Upper lobe of left lung (tissue), 6 donors: ENCODE results near the gene IGF2BP1. TPM values are rescaled to one million over a fixed set of nuclear protein-coding genes. Genes with fewer than 3 reads are reported as not detected.
"Not testable (repeated sequence)": the region's sequence is repeated elsewhere in the genome, so short reads cannot be mapped to it uniquely, and the experiment has no call there.

Source experiments
- ATAC-seq, 2 donors: fragments of 200-7000 bp; cut with Tn5 transposase; one replicate each; pipeline ENCODE4 v1.9.1; 2022; ENCODE audit warnings: mild to moderate bottlenecking in 2 of 2, moderate library complexity in 2 of 2; ENCODE audit not compliant: low FRiP score in 2 of 2
- DNase-seq, 2 donors: peaks; one replicate each; pipeline ENCODE4 v3.0.0-alpha.2; 2019 to 2020
- H3K27ac ChIP-seq, 4 donors: fragments of 200-600 bp; sonication (generic); one replicate each; pipeline ENCODE4 v1.5.1; 2016 to 2019
- H3K27me3 ChIP-seq, 4 donors: fragments of 200-600 bp; sonication (generic); one replicate each; pipeline ENCODE4 v1.5.1; 2017 to 2019
- H3K36me3 ChIP-seq, 4 donors: fragments of 200-600 bp; sonication (generic); one replicate each; pipeline ENCODE4 v1.5.1; 2016 to 2019
- H3K4me1 ChIP-seq, 4 donors: fragments of 200-600 bp; sonication (generic); one replicate each; pipeline ENCODE4 v1.5.1; 2018 to 2019
- H3K4me3 ChIP-seq, 4 donors: fragments of 200-600 bp; sonication (generic); one replicate each; pipeline ENCODE4 v1.5.1; 2017 to 2019; ENCODE audit warnings: mild to moderate bottlenecking in 2 of 4, moderate library complexity in 1 of 4
- H3K9me3 ChIP-seq, 4 donors: fragments of 200-600 bp; sonication (generic); one replicate each; pipeline ENCODE4 v1.5.1; 2018 to 2019
- EP300 ChIP-seq, 4 donors: sonication (generic); formaldehyde crosslinking; IDR thresholded peaks; one replicate each; pipeline ENCODE4 v1.5.1; 2017; ENCODE audit warnings: antibody characterized with exemption in 4 of 4, control low read depth in 2 of 4
- POLR2A ChIP-seq, 4 donors: fragments of 450-650 bp; IDR thresholded peaks; one replicate each; pipeline ENCODE4 v1.5.1; 2016 to 2017; ENCODE audit warnings: antibody characterized with exemption in 4 of 4, mild to moderate bottlenecking in 2 of 4
- POLR2AphosphoS5 ChIP-seq, 2 donors: sonication (generic); formaldehyde crosslinking; IDR thresholded peaks; one replicate each; pipeline ENCODE4 v1.5.1; 2017; ENCODE audit warnings: antibody characterized with exemption in 2 of 2
- WGBS, 2 donors: methylation state at CpG; one replicate each; pipeline ENCODE4 v1.1.5; 2017 to 2018; 5-methylcytosine and 5-hydroxymethylcytosine counted together
- total RNA-seq, 6 donors: library from RNA; depleted of rRNA in 4 of 6; stranded (reverse); fragments of >200 nt in 4 of 6; gene quantifications; one replicate each; pipeline versions ENCODE4 v1.1.0 to v1.2.1, GENCODE V29; 2016 to 2021
- TF ChIP-seq, protein P1 (sequence below), 6 experiments: fragments of 450-650 bp in 4 of 6; fragments of 200-600 bp in 2 of 6; sonication (generic) in 2 of 6; IDR thresholded peaks; one replicate each; pipeline ENCODE4 v1.5.1; 2016 to 2019; ENCODE audit warnings: antibody characterized with exemption in 6 of 6
- donor health status: DM: no; HTN: no; CAD: no; lungs with moderate emphysema.
- donor health status: DM: no; HTN: yes; CAD: no; lungs with severe emphysema.

Gene IGF2BP1
- total RNA-seq, 6 donors from 2014 or later, result 1.3 to 1.4 TPM; not detected in 4

DNA sequence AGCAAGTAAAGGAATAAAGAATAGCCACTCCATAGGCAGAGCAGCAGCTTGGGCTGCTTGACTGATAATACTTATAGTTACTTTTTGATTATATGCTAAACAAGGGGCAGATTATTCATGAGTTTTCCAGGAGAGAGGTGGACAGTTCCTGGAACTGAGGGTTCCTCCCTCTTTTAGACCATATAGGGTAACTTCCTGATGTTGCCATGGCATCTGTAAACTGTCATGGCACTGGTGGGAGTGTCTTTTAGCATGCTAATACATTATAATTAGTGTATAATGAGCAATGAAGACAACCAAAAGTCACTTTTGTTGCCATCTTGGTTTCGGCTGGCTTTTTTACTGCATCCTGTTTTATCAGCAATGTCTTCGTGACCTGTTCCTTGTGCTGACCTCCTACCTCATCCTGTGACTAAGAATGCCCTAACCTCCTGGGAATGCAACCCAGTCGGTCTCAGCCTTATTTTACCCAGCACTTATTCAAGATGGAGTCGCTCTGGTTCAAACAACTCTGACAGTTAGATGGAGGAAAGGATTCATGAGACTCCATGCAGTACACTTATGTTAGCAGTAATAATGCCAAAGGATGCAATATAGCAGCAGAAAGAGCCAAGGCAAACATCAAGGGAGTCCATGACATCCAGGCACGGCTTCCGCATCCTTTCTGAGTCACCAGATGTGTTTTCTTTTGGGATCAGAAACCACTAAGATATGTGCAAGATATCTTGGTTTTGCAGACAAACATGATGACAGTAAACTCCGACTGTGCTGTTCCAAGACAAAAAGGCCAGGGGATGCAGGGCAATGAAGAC is 79.6 kb downstream of the IGF2BP1 start:
- Histone ChIP-seq H3K4me1 (no peaks in the 10 kb centered on the region), H3K36me3 (no peaks in the 10 kb centered on the region), H3K9me3 (no peaks in the 10 kb centered on the region), H3K27me3 (no peaks in the 10 kb centered on the region), H3K27ac (no peak overlapping the region), H3K4me3 (no peak overlapping the region)
- TF ChIP-seq, protein P1, sequence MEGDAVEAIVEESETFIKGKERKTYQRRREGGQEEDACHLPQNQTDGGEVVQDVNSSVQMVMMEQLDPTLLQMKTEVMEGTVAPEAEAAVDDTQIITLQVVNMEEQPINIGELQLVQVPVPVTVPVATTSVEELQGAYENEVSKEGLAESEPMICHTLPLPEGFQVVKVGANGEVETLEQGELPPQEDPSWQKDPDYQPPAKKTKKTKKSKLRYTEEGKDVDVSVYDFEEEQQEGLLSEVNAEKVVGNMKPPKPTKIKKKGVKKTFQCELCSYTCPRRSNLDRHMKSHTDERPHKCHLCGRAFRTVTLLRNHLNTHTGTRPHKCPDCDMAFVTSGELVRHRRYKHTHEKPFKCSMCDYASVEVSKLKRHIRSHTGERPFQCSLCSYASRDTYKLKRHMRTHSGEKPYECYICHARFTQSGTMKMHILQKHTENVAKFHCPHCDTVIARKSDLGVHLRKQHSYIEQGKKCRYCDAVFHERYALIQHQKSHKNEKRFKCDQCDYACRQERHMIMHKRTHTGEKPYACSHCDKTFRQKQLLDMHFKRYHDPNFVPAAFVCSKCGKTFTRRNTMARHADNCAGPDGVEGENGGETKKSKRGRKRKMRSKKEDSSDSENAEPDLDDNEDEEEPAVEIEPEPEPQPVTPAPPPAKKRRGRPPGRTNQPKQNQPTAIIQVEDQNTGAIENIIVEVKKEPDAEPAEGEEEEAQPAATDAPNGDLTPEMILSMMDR (IDR thresholded peaks at IDR 0.05), result no peak
- no peak for TF ChIP-seq EP300 (IDR thresholded peaks at IDR 0.05)
- TF ChIP-seq POLR2AphosphoS5 (IDR thresholded peaks at IDR 0.05), result no peak
- no peak for TF ChIP-seq POLR2A (IDR thresholded peaks at IDR 0.05)
- no peak for DNase-seq
- 80 to 86% methylated on average over 7 of the region's 7 CpGs for WGBS, 2 donors
- ATAC-seq, result no peak

DNA sequence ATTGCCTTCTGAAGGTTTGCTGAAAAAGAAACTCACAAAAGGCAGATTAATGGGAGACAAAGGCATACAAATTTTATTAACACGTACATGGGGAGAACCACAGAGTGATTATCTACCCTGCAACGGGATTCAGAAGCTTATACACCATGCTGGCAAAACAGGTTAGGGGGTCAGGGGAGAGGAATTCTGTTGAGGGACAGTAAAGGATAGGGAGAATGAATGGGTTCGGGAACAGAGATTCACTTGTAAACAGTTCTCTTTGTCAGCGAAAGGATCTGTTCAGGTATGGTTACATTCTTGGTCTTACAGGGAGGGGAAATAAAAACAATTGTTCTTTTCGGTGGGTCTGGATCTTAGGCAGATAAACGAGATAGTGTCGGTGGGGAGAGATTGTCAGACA is 81.1 kb downstream of the IGF2BP1 start:
- H3K9me3 ChIP-seq, result no peaks in the 10 kb centered on the region
- TF ChIP-seq, protein P1 (IDR thresholded peaks at IDR 0.05), result no peak
- no peak for TF ChIP-seq EP300 (IDR thresholded peaks at IDR 0.05)
- TF ChIP-seq POLR2AphosphoS5 (IDR thresholded peaks at IDR 0.05), result no peak
- TF ChIP-seq POLR2A (IDR thresholded peaks at IDR 0.05), result no peak
- DNase-seq (no peak), ATAC-seq (no peak)
- no peak overlapping the region for H3K27ac ChIP-seq
- H3K4me3 ChIP-seq, result no peak overlapping the region
- 70 to 77% methylated on average over 7 of the region's 7 CpGs for WGBS, 2 donors
- no peaks in the 10 kb centered on the region for H3K27me3 ChIP-seq
- H3K36me3 ChIP-seq, result no peaks in the 10 kb centered on the region
- H3K4me1 ChIP-seq, result no peaks in the 10 kb centered on the region

DNA sequence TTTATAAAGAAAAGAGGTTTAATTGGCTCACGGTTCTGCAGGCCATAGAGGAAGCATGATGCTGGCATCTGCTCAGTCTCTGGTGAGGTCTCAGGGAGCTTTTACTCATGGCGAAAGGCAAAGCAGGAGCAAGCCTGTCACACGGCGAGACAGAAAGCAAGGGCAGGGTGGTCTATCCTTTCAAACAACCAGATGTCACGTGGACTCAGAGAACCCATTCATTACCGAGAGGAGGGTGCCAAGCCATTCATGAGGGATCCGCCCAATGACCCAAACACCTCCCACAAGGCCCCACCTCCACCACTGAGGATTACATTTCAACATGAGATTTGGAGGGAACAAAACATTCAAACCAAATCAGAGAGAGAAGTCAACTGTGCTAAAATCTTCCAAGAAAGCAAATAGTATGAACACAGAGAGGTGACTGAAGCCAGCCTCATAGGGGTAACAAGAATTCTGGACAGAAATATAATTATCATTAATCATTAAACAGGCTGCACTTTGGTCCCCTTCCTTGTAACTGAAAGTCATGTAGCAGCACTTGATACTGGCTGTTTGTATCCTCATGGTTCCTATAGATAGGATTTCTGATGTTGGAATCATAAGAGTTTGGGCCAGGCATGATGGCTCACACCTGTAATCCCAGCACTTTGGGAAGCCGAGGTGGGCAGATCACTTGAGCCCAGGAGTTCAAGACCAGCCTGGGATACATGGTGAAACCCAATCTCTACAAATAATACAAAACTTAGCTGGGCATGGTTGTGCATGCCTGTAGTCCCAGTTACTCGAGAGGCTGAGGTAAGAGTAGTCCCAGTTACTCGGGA is 82.9 kb downstream of the IGF2BP1 start:
- no peak for TF ChIP-seq POLR2A (IDR thresholded peaks at IDR 0.05)
- TF ChIP-seq, protein P1 (IDR thresholded peaks at IDR 0.05), result no peak
- TF ChIP-seq EP300 (IDR thresholded peaks at IDR 0.05), result no peak
- no peak for TF ChIP-seq POLR2AphosphoS5 (IDR thresholded peaks at IDR 0.05)
- Histone ChIP-seq H3K4me1 (no peaks in the 10 kb centered on the region), H3K9me3 (no peaks in the 10 kb centered on the region), H3K27ac (no peak overlapping the region), H3K27me3 (no peaks in the 10 kb centered on the region), H3K36me3 (no peaks in the 10 kb centered on the region), H3K4me3 (no peak overlapping the region)
- no peak for ATAC-seq
- WGBS, 2 donors, result 83 to 84% methylated on average over 9 to 10 of the region's 10 CpGs
- no peak for DNase-seq

DNA sequence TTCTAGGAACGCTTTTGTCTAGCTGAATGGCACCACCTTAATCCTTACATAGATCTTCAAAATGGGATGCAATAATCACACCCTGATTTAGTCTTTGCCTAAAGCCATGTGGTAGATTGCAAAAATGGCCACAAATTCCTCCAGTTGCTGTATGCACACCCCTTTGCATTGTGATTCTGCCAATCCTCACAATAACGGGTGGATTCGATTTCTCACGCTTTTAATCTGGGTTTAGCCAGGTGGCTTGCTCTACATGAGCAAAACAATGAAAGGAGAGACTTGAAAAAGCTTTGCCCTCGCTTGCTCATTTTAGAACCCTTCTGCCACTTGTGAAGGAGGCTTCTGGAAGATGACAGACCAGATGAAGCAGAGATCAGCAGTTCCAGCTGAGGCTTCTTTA is 85.0 kb downstream of the IGF2BP1 start:
- 79 to 84% methylated on average over 5 of the region's 5 CpGs for WGBS, 2 donors
- no peak for DNase-seq
- Histone ChIP-seq H3K36me3 (no peaks in the 10 kb centered on the region), H3K27me3 (no peaks in the 10 kb centered on the region), H3K27ac (no peak overlapping the region), H3K4me3 (no peak overlapping the region), H3K9me3 (no peaks in the 10 kb centered on the region), H3K4me1 (no peaks in the 10 kb centered on the region)
- TF ChIP-seq, protein P1 (IDR thresholded peaks at IDR 0.05), result no peak
- no peak for TF ChIP-seq POLR2AphosphoS5 (IDR thresholded peaks at IDR 0.05)
- no peak for ATAC-seq

DNA sequence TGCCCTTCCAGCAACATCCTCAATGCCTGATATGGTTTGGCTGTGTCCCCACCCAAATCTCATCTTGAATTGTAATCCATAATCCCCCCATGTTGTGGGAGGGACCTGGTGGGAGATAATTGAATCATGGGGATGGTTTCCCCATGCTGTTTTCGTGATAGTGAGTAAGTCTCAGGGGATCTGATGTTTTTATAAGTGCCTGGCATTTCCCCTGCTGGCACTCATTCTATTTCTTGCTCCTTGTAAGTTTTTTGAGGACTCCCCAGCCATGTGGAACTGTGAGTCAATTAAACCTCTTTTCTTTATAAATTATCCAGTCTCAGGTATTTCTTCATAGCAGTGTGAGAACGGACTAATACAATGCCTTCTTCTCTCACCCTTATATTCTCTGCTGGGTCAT is 87.9 kb downstream of the IGF2BP1 start:
- not testable (repeated sequence) for DNase-seq, H3K36me3 ChIP-seq, H3K27me3 ChIP-seq, H3K9me3 ChIP-seq, H3K4me1 ChIP-seq, H3K4me3 ChIP-seq, ATAC-seq, H3K27ac ChIP-seq
- 67 to 71% methylated on average over 2 of the region's 2 CpGs for WGBS, 2 donors
